HFF-Myc (cell line): ENCODE measurements around the gene KAZN.

Experiments used
- DNase-seq: peaks from one replicate; pipeline ENCODE4 v3.0.0-alpha.2; 2011; ENCODE audit warnings: low read depth; ENCODE audit errors: extremely low read depth
- H3K4me3 ChIP-seq: replicated peaks from 2 replicates; pipeline ENCODE4 v1.5.1; 2011; ENCODE audit warnings: low read depth, mild to moderate bottlenecking, control low read depth, low read length
- TF ChIP-seq, protein P1 (sequence below): IDR thresholded peaks from 2 replicates; pipeline ENCODE4 v1.5.1; 2012; ENCODE audit warnings: mild to moderate bottlenecking, low read depth, low read length, control low read depth; ENCODE audit errors: missing control alignments

Gene KAZN

GRCh38 chr1:15123925-15124324 lies 525.4 kb downstream of the KAZN start:
- no peak for DNase-seq
- TF ChIP-seq, protein P1, sequence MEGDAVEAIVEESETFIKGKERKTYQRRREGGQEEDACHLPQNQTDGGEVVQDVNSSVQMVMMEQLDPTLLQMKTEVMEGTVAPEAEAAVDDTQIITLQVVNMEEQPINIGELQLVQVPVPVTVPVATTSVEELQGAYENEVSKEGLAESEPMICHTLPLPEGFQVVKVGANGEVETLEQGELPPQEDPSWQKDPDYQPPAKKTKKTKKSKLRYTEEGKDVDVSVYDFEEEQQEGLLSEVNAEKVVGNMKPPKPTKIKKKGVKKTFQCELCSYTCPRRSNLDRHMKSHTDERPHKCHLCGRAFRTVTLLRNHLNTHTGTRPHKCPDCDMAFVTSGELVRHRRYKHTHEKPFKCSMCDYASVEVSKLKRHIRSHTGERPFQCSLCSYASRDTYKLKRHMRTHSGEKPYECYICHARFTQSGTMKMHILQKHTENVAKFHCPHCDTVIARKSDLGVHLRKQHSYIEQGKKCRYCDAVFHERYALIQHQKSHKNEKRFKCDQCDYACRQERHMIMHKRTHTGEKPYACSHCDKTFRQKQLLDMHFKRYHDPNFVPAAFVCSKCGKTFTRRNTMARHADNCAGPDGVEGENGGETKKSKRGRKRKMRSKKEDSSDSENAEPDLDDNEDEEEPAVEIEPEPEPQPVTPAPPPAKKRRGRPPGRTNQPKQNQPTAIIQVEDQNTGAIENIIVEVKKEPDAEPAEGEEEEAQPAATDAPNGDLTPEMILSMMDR = no peak
- H3K4me3 ChIP-seq = no peak overlapping the region

DNA sequence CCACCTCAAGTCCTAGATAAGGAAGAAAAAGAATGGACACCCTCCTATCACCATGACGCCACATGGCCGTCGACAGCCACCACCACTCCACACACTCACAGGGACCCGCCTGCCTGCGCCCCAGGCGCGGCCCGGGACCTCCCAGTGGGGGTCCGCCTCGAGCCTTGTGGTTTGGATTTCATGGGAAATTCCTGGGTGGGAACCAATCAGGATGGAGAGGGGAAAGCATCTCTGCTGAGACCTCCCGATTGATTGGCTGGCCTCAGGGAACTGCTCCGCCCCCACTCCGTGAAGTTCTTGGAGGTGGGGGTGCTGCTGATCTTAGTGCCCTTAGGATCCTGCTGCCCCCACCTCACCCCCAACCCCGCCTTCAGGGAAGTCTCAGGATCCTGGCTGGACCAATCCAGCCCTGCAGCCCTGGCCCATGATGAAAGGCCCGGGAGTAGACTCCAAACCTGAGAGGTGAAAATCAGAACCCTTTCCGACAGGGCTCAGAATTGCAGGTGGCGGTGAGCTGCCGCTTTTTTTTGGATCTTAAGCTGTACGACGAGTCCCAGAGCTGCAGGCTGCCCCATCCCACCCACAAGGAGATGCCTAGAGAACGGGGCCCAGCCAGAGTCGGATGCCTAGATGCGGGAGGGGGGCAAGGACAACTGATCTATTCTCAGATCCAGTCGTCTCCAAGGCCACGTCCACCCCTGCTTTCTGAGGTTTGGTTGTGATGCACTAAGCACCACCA lies 526.0 kb downstream of the KAZN start:
- TF ChIP-seq, protein P1 = no peak
- no peak for DNase-seq
- H3K4me3 ChIP-seq = no peak overlapping the region

GRCh38 chr1:15125101-15125745 lies 526.7 kb downstream of the KAZN start:
- no peak for DNase-seq
- no peak overlapping the region for H3K4me3 ChIP-seq
- TF ChIP-seq, protein P1 = no peak

DNA sequence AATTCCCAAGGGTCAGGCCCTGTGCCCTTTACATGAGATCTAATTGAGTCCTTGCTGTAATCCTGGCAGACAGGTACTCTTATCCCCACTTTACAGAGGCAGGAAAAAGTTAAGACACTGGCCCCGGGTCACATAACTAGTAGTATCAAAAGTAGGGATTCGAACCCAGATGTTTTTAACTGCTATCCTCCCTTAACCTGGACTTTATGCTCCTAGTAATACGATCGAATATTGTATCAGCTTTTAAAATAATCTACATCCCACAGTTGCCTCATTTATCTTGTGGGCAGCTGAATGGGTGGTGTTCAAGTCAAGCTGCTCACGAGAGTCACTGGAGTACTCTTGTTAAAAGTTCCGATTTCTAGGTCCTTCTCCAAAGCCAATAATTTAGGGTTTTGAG lies 529.6 kb downstream of the KAZN start:
- DNase-seq = no peak
- TF ChIP-seq, protein P1 = no peak
- no peak overlapping the region for H3K4me3 ChIP-seq

GRCh38 chr1:15128520-15129313 lies 530.2 kb downstream of the KAZN start:
- no peak overlapping the region for H3K4me3 ChIP-seq
- DNase-seq = peak; percentile 44
- TF ChIP-seq, protein P1 = peak; percentile 90

- TF ChIP-seq, protein P1 = no peak
- no peak for DNase-seq
Measured at GRCh38 chr1:15129944-15130343, 531.5 kb downstream of the KAZN start.

More at GRCh38 chr1:15129944-15130343, 531.5 kb downstream of the KAZN start:
- H3K4me3 ChIP-seq = no peak overlapping the region
